ENCODE data around the gene EEF2.
A peak's percentile ranks its signal among the peaks of the same experiment; 100 is the strongest.

The EEF2 gene

GRCh38 chr19:3983936-3984583, 1.2 kb downstream of the EEF2 start:
- DNase-seq, result no peak

DNA sequence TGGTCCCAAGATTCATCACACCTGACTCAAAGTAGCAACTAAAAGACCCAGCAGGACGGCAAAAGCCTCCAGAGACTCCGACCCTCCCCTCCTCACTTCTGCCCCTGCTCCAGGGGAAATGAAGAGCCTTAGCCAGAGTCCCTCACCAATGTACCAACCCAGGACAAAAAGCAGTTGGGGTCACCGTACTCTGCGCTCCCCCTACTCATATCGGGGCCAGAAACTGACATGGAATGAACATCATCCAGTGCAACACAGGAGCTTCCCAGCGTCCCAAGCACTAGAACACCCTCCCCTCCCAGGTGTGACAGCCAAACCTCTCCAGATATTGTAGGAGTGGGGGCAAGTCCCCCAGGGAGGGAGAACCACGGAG, 1.7 kb downstream of the EEF2 start:
- no peak for DNase-seq

GRCh38 chr19:3982701-3983541, 2.3 kb downstream of the EEF2 start:
- no peak for DNase-seq

DNA sequence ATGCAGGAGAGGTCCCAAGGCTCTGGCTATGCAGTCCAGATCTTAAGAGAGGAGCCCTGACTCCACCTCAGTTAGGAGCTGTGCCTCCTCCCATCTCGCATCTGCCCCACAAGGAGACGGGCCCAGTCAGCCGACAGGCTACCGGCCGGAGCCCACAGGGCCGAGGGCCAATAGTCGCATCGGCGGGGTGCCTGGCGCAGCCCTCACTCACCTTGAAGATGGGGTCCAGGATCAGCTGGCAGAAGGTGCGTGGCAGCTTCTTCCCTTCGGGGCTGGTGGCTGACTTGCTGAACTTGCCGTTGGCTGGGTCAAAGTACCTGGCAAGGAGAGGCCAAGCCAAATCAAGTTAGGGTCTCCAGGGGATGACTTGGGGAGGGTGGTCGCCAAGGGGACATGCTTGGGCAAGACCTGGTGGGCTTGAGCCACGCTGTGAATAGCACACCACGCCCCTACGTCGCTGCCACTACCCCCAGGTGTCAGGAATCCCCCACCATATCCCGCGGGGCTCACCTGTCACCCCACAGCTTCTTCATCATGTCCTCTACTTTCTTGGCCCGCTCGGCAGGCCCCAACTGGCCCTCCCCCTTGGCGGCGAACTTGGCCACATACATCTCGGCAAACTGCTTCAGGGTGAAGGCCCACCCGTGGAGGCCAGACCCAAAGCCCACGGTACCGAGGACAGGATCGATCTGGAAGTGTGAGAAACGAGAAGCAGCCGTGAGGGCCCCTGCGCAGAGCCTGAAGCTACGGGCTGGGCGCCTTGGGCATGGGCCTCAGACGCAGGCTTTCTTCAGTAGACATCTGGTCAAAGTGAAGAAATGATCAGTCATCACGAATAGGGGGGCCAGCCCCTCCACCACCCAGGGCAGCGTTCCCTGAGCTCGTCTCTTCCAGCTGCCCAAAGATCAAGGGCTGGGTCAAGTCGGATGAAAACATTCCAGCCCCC, 3.3 kb downstream of the EEF2 start:
- no peak for DNase-seq

DNA sequence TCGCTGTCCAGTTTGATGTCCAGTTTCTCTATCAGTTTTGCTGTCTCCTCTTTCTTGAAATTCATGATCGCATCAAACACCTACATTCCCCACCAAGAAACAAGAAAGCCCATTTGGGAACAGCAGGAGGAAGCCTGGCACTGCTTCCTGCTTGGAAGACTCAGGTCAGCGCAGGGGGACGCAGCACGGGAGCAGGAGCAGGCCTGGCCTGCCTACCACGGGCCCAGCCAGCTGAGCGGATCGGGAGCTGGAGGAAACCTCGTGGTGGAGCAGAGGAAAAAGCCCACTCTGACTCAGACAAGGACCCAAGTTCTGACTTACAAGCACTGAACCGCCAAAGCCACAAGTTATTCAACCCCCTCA, 3.9 kb downstream of the EEF2 start:
- DNase-seq, result no peak

DNA sequence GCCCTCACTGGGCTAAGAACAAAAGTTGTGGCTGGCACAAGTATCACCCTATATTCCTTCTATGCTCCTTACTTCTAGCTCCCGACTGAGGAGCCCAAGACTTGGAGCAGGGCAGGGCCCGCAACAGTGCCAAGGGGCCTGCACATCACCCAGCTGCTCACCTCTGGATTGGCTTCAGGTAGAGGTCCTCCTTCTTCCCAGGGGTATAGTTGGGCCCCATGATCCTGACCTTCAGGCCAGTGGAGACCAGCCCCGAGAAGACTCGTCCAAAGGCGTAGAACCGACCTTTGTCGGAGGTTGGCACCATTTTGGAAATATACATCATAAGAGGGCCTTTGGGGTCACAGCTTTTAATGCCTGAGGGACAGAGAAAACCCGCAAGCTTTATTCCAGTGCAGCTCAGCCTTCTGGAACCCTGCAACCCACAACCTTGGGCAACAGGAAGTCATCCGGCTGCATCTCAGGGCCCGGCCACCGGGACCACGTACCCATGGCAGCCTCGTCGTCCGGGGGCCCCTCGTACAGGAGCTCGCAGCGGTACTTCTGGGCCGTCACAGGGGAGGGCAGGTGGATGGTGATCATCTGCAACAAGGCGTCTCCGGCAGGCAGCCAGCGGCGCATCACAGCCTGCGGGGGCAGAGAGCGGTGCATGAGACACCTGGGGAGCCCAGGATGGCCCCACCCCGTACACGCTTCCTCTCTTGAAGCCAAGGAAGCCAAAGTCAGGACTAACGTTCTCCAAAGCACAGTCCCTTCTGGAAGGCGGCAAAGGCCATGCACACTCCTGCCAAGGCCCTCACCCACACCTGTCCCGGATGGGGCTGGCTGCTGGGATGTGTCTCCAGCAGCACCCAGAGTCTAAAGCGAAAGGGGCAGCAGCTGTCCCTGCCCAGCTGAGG, 4.7 kb downstream of the EEF2 start:
- no peak for DNase-seq

DNA sequence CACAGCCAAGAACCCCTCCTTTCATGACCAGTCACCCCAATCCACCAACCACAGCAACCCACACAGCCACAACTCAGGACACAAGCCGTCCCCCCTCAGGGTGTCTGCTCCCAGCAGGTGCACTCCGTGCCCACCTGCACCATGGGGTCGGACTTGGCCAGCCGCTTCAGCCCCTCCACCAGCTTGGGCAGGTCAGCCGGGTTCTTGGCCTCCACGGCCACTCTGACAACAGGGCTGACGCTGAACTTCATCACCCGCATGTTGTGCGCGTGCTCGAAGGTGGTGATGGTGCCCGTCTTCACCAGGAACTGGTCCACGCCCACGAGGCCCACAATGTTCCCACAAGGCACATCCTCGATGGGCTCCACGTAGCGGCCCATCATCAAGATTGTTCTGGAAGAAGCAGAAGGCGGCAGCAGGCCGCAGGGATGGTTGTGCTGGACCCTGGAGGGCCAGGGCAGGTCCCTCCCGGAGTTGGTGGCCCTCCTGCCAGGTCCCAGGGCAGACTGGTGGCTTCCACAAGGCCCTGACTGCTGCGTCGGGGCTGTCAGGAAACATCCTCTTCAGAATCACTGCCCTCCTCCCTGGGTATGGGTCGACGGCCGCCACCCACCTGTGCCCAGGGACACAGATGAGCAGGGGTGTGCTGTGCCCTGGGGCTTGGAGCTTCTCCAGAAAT, 5.5 kb downstream of the EEF2 start:
- DNase-seq, result no peak

GRCh38 chr19:3979289-3979673, 6.0 kb downstream of the EEF2 start:
- DNase-seq, result no peak

- no peak for DNase-seq
Measured at GRCh38 chr19:3978145-3978544, 7.1 kb downstream of the EEF2 start.

GRCh38 chr19:3977242-3978143, 7.8 kb downstream of the EEF2 start:
- no peak for DNase-seq

DNA sequence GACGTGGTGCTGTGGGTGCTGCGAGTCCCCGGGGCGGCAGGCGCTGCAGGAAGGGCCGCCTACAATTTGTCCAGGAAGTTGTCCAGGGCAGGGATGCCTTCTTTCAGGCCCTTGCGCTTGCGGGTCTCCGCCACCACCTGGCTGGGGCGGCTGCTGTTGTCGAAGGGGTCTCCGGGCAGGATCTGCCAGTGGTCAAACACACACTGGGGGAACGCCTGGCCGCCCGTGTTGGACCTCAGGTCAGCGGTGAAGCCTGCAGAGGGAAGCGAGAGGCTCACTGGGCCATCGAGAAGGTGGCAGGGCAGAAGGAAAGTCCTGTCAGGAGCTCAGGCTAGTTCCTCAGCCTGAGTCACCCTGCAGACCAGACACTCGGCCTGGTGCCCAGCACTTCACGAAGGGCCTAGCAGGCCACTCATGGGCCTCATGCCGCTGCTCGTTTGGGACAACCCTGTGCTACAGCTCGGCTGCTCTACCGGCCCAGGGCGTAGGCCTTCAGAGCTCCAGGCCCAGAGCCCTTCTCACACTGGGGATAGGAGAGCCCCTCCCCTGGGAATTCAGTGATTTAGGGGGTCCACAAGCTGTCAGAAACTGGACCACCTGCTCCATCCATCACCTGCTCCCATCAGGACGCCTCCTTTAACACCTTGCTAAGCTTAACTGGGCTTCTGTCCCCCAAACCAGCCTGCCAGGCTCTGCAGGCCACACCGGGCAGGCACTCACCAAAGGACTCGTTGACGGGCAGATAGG, 8.6 kb downstream of the EEF2 start:
- no peak for DNase-seq

DNA sequence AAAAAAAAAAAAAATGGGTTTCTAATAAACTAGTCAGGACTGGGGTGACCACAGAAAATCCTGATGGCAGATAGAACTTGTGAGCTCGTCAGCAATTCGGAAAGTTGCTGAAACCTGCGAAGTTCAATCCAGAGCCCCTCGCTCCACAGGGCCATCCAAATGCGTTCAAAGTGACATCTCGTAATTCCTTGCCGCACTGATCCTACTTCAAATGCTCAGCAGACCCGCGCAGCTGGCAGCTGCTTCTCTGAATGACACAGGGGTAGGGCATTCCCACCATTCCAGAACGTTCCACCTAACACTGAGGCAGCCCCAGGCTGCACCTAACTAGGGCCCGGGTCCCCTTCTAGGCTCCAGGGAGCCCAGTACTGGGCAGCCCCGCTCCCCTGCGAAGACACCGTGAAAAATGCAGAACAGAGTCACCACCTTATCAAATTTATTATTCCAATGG, 9.6 kb downstream of the EEF2 start:
- DNase-seq, result no peak

GRCh38 chr19:3975144-3975543, 10.1 kb downstream of the EEF2 start:
- DNase-seq, result no peak

- DNase-seq, result peak; percentile 98
Measured at GRCh38 chr19:3970808-3971598, 14.3 kb downstream of the EEF2 start, which contains the start of gene DAPK3. Gene DAPK3 (minus strand): TSS chr19:3971099. CDS start chr19:3969735, 1,364 bp downstream.

DNA sequence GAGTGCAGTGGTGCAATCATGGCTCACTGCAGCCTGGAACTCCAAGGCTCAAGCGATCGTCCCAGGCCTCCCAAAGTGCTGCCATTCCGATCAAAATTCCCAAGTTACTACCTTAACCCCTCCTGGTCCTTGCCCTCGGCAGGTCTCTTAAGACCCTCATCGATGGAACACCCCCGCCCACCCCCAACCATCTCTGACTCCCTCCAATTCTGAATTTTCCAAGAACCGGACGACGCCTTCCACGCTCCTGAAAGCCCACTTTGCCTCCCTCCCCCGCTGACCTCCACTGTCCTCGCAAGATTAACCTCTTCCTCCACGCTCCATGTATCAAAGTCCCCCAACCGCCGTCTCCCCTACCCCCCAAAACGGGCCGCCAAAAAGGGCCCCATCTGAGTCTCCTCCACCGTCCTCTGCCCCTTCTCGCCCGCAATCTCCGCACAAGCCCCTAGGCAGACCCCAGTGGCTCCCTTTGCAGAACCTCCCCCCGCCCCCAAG, 14.9 kb downstream of the EEF2 start:
- no peak for DNase-seq

DNA sequence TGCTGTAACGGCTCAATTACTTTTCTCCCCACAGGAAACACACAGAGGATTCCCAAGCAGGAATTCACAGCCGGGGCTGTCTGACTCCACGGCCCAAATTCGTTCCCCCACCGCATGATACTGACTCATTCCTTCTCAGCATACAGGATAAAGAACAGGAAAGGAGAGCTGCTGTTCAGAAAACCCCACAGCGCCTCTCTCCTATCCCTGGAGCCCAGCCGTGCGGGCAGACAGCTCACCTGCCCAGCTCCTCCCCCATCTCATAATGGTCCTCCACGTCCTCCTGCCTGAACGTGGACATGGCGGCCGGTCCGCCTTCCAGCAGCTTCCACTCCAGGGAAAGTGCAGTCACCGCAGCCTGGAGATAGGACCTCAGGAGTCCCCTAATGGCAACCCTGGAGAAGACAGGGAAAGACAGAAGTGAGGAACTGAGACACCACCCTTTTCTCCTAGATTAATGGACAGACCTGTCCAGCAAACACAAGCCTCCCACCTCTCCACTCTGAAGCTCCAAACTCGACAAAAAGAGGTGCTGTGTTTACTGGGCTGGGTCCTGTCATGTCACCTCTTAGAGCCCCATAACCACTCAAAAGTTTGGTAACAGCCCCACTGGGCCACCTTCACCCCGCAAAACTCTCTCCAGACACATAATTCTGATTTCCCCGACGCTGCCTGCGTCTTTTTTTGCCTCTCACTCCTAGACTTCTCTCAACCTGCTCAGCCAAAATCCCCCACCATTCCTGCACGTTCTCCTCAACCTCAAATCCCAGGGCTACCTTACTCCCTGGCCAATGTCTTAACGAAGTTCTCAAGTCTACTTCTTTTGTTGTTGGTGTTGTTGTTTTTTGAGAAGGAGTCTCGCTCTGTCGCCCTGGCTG, 15.6 kb downstream of the EEF2 start:
- DNase-seq, result no peak

- peak; percentile 90 for DNase-seq
Measured at GRCh38 chr19:3968556-3969434, 16.5 kb downstream of the EEF2 start.

All from left hindlimb (tissue), 1 donor.